ENCODE measurements around the gene USP6.

- TF ChIP-seq EZH2 (IDR thresholded peaks at IDR 0.05; ENCODE audit: low read length, unreplicated experiment) (no peak), CTCF (conservative IDR thresholded peaks at IDR 0.05; ENCODE audit: low read depth, low read length) (no peak), EZH2phosphoT487 (IDR thresholded peaks at IDR 0.05; ENCODE audit: borderline replicate concordance, low read length) (no peak)
Measured at GRCh38 chr17:5184288-5184687, 68.5 kb downstream of the USP6 start.
